Measurements from ENCODE around the gene COL28A1. TPM values are rescaled to one million over a fixed set of nuclear protein-coding genes. Genes with fewer than 3 reads are reported as not detected.

Gene COL28A1
- total RNA-seq (1 to 10 TPM in 1 of 2 donors, under 1 TPM in 1; 0.73 to 2.3 TPM), polyA plus RNA-seq (ENCODE audit: insufficient read length in 6 of 6) (1 to 10 TPM; 1.2 to 2.8 (median 2.1) TPM)
- long read RNA-seq, donor 1: 0 reads
- long read RNA-seq, donor 2: 0 reads
- long read RNA-seq, donor 3: 0 reads
- long read RNA-seq, donor 4: 0 reads
- long read RNA-seq, donor 5: 0 reads
- long read RNA-seq, donor 6: 0 reads
- long read RNA-seq, donor 7: 0 reads
- long read RNA-seq, donor 8: 0 reads
- long read RNA-seq, donor 9: 0 reads
- long read RNA-seq, donor 10: 0 reads
- long read RNA-seq, donor 11: 0 reads
- long read RNA-seq, donor 12: 0 reads

DNA sequence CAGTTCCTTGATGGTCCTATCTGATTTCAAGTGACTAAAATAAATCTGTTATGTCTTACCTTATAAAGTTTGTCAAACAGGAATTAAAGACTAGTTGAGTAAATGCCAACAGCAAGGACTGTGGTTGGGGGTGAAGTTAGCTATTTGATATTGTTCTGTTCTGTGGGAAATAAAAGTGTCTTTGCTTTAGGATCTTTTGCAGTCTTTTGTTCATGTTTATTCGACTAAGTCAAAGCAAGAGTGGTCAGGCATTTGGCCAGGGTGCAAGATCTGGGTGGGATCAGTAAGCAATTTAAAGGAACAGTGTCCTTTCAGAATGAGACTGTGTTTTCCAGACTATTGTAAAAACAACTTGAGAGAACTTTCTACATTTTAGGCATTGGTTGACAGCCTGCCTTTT is at the start of gene COL28A1:
TSS of gene COL28A1 (minus strand) at position 183 of the 400 bp plus-strand sequence. CDS start 2,998 bp downstream, outside the sequence.
- no peaks in the 10 kb centered on the region for H3K9me3 ChIP-seq
- intact Hi-C loops (cut with DNase I): no loop called here
- ATAC-seq (no peak), DNase-seq (peak in 2 of 4 donors; percentile 8 to 37)
- no peaks in the 10 kb centered on the region for H3K4me1 ChIP-seq
- H3K4me3 ChIP-seq: no peak within 1 kb of the TSS
- H3K27me3 ChIP-seq: no peaks in the 10 kb centered on the region
- H3K27ac ChIP-seq: no peak within 1 kb of the TSS
- no peaks in the 10 kb centered on the region for H3K36me3 ChIP-seq
- TF ChIP-seq, protein P1, sequence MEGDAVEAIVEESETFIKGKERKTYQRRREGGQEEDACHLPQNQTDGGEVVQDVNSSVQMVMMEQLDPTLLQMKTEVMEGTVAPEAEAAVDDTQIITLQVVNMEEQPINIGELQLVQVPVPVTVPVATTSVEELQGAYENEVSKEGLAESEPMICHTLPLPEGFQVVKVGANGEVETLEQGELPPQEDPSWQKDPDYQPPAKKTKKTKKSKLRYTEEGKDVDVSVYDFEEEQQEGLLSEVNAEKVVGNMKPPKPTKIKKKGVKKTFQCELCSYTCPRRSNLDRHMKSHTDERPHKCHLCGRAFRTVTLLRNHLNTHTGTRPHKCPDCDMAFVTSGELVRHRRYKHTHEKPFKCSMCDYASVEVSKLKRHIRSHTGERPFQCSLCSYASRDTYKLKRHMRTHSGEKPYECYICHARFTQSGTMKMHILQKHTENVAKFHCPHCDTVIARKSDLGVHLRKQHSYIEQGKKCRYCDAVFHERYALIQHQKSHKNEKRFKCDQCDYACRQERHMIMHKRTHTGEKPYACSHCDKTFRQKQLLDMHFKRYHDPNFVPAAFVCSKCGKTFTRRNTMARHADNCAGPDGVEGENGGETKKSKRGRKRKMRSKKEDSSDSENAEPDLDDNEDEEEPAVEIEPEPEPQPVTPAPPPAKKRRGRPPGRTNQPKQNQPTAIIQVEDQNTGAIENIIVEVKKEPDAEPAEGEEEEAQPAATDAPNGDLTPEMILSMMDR (IDR thresholded peaks at IDR 0.05): no peak

DNA sequence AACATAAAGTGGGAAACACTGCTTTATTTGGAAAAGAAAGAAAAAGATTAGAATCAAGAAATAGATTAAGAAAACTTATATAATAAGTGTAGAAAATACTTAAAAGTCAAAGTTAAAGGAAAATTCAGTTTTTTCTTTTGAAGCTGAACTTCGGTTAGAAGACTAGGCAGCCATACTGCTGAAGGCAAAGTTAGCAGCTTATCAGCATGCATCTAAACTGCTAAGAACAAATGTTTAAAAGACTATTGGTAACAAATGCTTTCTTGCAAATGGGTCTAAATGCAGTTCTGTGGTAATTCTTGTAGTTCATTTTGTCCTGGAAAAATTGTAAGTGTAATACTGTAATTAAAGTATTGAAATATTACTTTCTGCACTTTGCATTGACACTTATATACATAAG is 49.0 kb upstream of the COL28A1 start:
- intact Hi-C loops (cut with DNase I): no loop called here
- Histone ChIP-seq H3K27me3 (no peaks in the 10 kb centered on the region), H3K27ac (no peak overlapping the region), H3K9me3 (no peaks in the 10 kb centered on the region), H3K36me3 (peaks cover 0 to under 1% of the 10 kb centered on the region in 2 donors), H3K4me3 (no peak overlapping the region), H3K4me1 (peaks cover 0 to 7% of the 10 kb centered on the region in 2 donors)
- TF ChIP-seq, protein P1 (IDR thresholded peaks at IDR 0.05): no peak
- ATAC-seq (no peak), DNase-seq (no peak)

DNA sequence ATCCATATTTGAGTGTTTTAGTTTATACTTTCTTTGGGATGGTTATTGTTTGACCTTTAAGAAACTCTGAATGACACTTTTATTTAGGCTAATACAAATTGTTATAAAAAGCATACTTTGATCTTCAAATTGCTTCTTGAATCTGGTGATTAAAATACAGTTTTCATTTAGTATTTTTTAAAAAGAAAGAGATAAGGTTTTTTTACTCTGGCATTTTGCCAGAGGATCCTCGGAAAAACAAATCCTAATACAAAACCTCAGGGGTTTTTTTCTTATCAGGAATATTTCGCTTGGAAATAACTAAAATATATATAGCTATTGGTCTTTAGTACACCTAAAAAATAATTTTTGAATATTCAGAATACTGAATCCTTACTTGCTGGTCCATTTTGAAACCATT is 48.1 kb upstream of the COL28A1 start:
- DNase-seq: no peak
- H3K4me1 ChIP-seq: peaks cover 0 to 7% of the 10 kb centered on the region in 2 donors
- H3K27me3 ChIP-seq: no peaks in the 10 kb centered on the region
- no peaks in the 10 kb centered on the region for H3K9me3 ChIP-seq
- H3K27ac ChIP-seq: no peak overlapping the region
- ATAC-seq: no peak
- peaks cover 0 to 6% of the 10 kb centered on the region in 2 donors for H3K36me3 ChIP-seq
- TF ChIP-seq, protein P1 (IDR thresholded peaks at IDR 0.05): no peak
- H3K4me3 ChIP-seq: no peak overlapping the region
- intact Hi-C loops (cut with DNase I): no loop called here

DNA sequence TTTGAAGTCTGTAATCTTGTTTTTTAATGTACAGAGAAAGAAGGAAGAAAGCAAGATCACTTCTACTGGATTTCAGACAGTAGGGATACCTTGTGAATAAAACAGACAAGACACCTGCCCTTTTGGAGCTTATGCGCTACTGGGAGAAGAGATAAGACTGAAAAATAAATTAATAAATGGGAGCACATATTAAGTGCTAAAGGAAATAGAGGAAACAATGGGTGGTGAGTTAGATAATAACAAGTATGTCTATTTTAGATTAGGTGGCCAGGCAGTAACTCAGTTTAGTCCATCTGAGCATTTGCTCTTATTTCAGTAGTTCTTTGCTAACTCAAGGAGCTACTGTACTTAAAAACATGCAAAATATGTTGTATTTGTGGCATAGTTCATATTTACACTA is 46.9 kb upstream of the COL28A1 start:
- no peak for DNase-seq
- H3K36me3 ChIP-seq: peaks cover 0 to 6% of the 10 kb centered on the region in 2 donors
- TF ChIP-seq, protein P1 (IDR thresholded peaks at IDR 0.05): no peak
- intact Hi-C loops (cut with DNase I): no loop called here
- ATAC-seq: no peak
- no peaks in the 10 kb centered on the region for H3K9me3 ChIP-seq
- H3K4me1 ChIP-seq: peaks cover 0 to 14% of the 10 kb centered on the region in 2 donors
- no peak overlapping the region for H3K27ac ChIP-seq
- no peaks in the 10 kb centered on the region for H3K27me3 ChIP-seq
- H3K4me3 ChIP-seq: no peak overlapping the region

DNA sequence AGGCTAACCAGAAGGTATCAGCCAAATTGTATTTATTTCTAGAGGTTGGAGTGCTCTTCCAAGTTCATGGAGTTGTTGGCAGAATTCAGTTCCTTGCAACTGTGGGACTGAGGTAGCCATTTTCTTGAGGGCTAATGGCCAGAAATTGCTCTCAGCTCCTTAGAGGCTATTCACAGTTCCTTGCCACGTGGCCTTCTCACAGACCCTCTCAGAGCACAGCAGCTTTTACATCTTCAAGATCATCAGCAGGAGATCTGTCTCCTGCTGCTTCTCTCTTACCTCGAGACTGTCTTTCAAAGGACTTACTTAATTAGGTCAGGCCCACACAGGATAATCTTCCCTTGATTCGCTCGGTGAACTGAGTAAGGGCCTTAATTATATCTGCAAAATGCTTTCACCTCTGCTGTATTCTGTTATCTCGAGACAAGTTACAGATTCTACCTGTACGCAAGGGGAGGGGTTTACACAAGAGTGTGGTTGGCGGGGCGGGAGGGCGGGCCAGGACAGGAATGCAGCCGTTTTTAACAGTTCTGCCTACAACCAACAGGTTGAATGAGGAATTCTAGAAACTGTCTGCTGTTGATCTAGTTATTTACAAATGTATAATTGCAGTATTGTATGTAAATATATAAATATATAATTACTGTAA is 46.0 kb upstream of the COL28A1 start:
- ATAC-seq (peak; percentile 67), DNase-seq (no peak)
- Histone ChIP-seq H3K9me3 (no peaks in the 10 kb centered on the region), H3K4me3 (no peak overlapping the region), H3K27me3 (no peaks in the 10 kb centered on the region), H3K4me1 (peaks cover 0 to 18% of the 10 kb centered on the region in 2 donors), H3K27ac (no peak overlapping the region), H3K36me3 (peaks cover 0 to 6% of the 10 kb centered on the region in 2 donors)
- intact Hi-C loops (cut with DNase I): no loop called here
- TF ChIP-seq, protein P1 (IDR thresholded peaks at IDR 0.05): no peak
